GM23338 (cell line): ENCODE results near the gene GPHN. TPM values are rescaled to one million over a fixed set of nuclear protein-coding genes. Genes with fewer than 3 reads are reported as not detected.

Experiments
- ATAC-seq: fragments of 200-7000 bp; cut with Tn5 transposase; 3 replicates; pipeline ENCODE4 v1.9.1; 2020
- DNase-seq: peaks from one replicate; pipeline ENCODE4 v3.0.0-alpha.2; 2015; ENCODE audit warnings: low spot score
- H2AFZ ChIP-seq: fragments of 200-600 bp; sonication (generic); 2 replicates; pipeline ENCODE4 v1.8.0; 2016; ENCODE audit warnings: antibody characterized with exemption, mild to moderate bottlenecking, moderate library complexity
- H3F3A ChIP-seq: fragments of 200-600 bp; sonication (generic); replicated peaks from 2 replicates; pipeline ENCODE4 v1.8.0; 2017; ENCODE audit warnings: antibody characterized with exemption, mixed run types, low read depth
- H3K27ac ChIP-seq: fragments of 200-600 bp; sonication (generic); 2 replicates; pipeline ENCODE4 v1.6.1; 2016; ENCODE audit warnings: low read depth
- H3K27me3 ChIP-seq: fragments of 200-600 bp; sonication (generic); 2 replicates; pipeline ENCODE4 v1.8.0; 2016; ENCODE audit warnings: mild to moderate bottlenecking, mixed run types, moderate library complexity; ENCODE audit not compliant: insufficient read depth
- H3K36me3 ChIP-seq: fragments of 200-600 bp; sonication (generic); 2 replicates; pipeline ENCODE4 v1.8.0; 2016; ENCODE audit warnings: mild to moderate bottlenecking; ENCODE audit not compliant: insufficient read depth
- H3K4me1 ChIP-seq: fragments of 200-600 bp; sonication (generic); 2 replicates; pipeline ENCODE4 v1.8.0; 2016; ENCODE audit warnings: mild to moderate bottlenecking, moderate library complexity; ENCODE audit not compliant: insufficient read depth
- H3K4me2 ChIP-seq: fragments of 200-600 bp; sonication (generic); 2 replicates; pipeline ENCODE4 v1.7.1; 2017; ENCODE audit warnings: mixed run types
- H3K4me3 ChIP-seq: fragments of 200-600 bp; sonication (generic); 2 replicates; pipeline ENCODE4 v1.6.1; 2016; ENCODE audit warnings: mixed run types
- H3K79me2 ChIP-seq: fragments of 200-600 bp; sonication (generic); replicated peaks from 2 replicates; pipeline ENCODE4 v1.8.0; 2017; ENCODE audit warnings: mild to moderate bottlenecking; ENCODE audit not compliant: insufficient read depth
- H3K9me2 ChIP-seq: fragments of 200-600 bp; sonication (generic); 2 replicates; pipeline ENCODE4 v1.8.0; 2017; ENCODE audit not compliant: insufficient read depth
- H4K20me1 ChIP-seq: fragments of 200-600 bp; sonication (generic); replicated peaks from 2 replicates; pipeline ENCODE4 v1.8.0; 2017; ENCODE audit warnings: mild to moderate bottlenecking; ENCODE audit not compliant: insufficient read depth
- H3K27ac Mint-ChIP-seq: 2 replicates; pipeline ENCODE4 v1.8.0; 2020; ENCODE audit warnings: inconsistent platforms, mild to moderate bottlenecking, moderate library complexity, mixed read lengths
- H3K27me3 Mint-ChIP-seq: 3 replicates; pipeline ENCODE4 v1.8.0; 2022; ENCODE audit warnings: low read depth, mild to moderate bottlenecking, moderate library complexity, mixed read lengths, inconsistent platforms; ENCODE audit not compliant: insufficient read depth, poor library complexity
- H3K36me3 Mint-ChIP-seq: 3 replicates; pipeline ENCODE4 v1.8.0; 2021; ENCODE audit warnings: low read depth, mild to moderate bottlenecking, inconsistent platforms, moderate library complexity, mixed read lengths
- H3K4me1 Mint-ChIP-seq: 3 replicates; pipeline ENCODE4 v1.8.0; 2020; ENCODE audit warnings: mild to moderate bottlenecking, inconsistent platforms, mixed read lengths
- H3K4me3 Mint-ChIP-seq: 3 replicates; pipeline ENCODE4 v1.8.0; 2021; ENCODE audit warnings: moderate library complexity, mild to moderate bottlenecking, inconsistent platforms, mixed read lengths
- H3K9me3 Mint-ChIP-seq: 3 replicates; pipeline ENCODE4 v1.8.0; 2020; ENCODE audit warnings: moderate library complexity, mild to moderate bottlenecking, inconsistent platforms, mixed read lengths
- EZH2 ChIP-seq: fragments of 200-600 bp; sonication (generic); IDR thresholded peaks from one replicate; pipeline ENCODE4 v1.8.0; 2017; ENCODE audit warnings: antibody characterized with exemption, mild to moderate bottlenecking, low read depth; ENCODE audit not compliant: unreplicated experiment
- EZH2phosphoT487 ChIP-seq: fragments of 200-600 bp; sonication (generic); IDR thresholded peaks from one replicate; pipeline ENCODE4 v1.8.1; 2018; ENCODE audit warnings: antibody characterized with exemption; ENCODE audit not compliant: unreplicated experiment
- JUNB ChIP-seq: IDR thresholded peaks from one replicate; pipeline ENCODE4 v1.6.1; 2016; ENCODE audit warnings: antibody characterized with exemption; ENCODE audit not compliant: unreplicated experiment
- NANOG ChIP-seq: IDR thresholded peaks from 2 replicates; pipeline ENCODE4 v1.6.1; 2016; ENCODE audit warnings: antibody characterized with exemption, borderline replicate concordance
- REST ChIP-seq: IDR thresholded peaks from one replicate; pipeline ENCODE4 v1.6.1; 2018; ENCODE audit warnings: antibody characterized with exemption; ENCODE audit not compliant: unreplicated experiment
- ZNF114 ChIP-seq: fragments of 250-450 bp; sonication (Bioruptor Pico); IDR thresholded peaks from 2 replicates; pipeline ENCODE4 v1.5.0; 2020; ENCODE audit warnings: mild to moderate bottlenecking, moderate library complexity
- ZNF462 ChIP-seq: fragments of 250-450 bp; sonication (Bioruptor Pico); IDR thresholded peaks from 2 replicates; pipeline ENCODE4 v1.5.0; 2020; ENCODE audit warnings: mild to moderate bottlenecking, moderate library complexity
- polyA plus RNA-seq: library from polyadenylated mRNA; unstranded; fragments of >200 nt; fragmentation: Nextera tagmentation; extraction: Ambion mirVana; gene quantifications from 2 replicates; pipeline ENCODE4 v1.2.1, GENCODE V29; 2016
- total RNA-seq: library from RNA; depleted of rRNA; stranded (reverse); fragments of >200 nt; shearing (Covaris generic); gene quantifications from 2 replicates; pipeline ENCODE4 v1.2.3, GENCODE V29; 2014

The GPHN gene
- total and polyA plus RNA-seq, 2 experiments from 2014 or later: 17.6 to 20.6 TPM

- Histone ChIP-seq H3K4me1 (no peaks in the 10 kb centered on the region), H3K9me2 (no peaks in the 10 kb centered on the region), H3F3A (no peaks in the 10 kb centered on the region), H4K20me1 (no peaks in the 10 kb centered on the region), H3K79me2 (peaks cover 51% of the 10 kb centered on the region), H3K36me3 (no peaks in the 10 kb centered on the region), H3K27ac (no peak overlapping the region), H3K4me2 (no peak overlapping the region), H3K27me3 (no peaks in the 10 kb centered on the region), H3K4me3 (no peak overlapping the region), H2AFZ (no peak overlapping the region)
- no peaks in the 10 kb centered on the region for H3K27me3 Mint-ChIP-seq
- TF ChIP-seq ZNF114 (CRISPR knock-in tag) (no peak), REST (no peak), ZNF462 (CRISPR knock-in tag) (no peak), EZH2phosphoT487 (no peak), EZH2 (no peak), NANOG (no peak), JUNB (no peak)
- no peak overlapping the region for H3K4me3 Mint-ChIP-seq
- DNase-seq: no peak
- H3K9me3 Mint-ChIP-seq: peaks cover 20% of the 10 kb centered on the region
- ATAC-seq: no peak
- H3K36me3 Mint-ChIP-seq: peaks cover 4% of the 10 kb centered on the region; the same call in 2 of the 3 replicates
- H3K4me1 Mint-ChIP-seq: no peaks in the 10 kb centered on the region
- no peak overlapping the region for H3K27ac Mint-ChIP-seq
Observed at GRCh38 chr14:66606826-66607225, 98.9 kb downstream of the GPHN start.
